ENCODE data around the gene UBAC1.
A peak's percentile ranks its signal among the peaks of the same experiment; 100 is the strongest.
"Not testable (repeated sequence)": the region's sequence is repeated elsewhere in the genome, so short reads cannot be mapped to it uniquely, and the experiment has no call there.

The UBAC1 gene

DNA sequence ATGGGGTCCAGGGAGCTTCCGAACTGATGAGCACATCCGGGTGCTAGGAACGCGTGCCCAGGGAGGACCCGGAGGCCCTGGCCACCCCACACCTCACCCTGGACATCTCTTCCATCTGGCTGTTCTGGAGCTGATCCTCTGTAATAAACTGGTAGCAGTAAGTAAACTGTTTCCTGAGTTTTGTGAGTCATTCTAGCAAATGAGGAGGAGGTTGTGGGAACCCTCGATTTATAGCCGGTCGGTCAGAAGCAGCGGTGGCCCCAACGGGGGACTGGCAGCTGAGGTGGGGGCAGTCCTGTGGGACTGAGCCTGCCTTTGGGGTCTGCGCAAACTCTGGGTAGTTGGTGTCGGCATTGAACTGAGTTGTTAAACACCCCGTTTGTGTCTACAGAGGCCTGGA lies 15.4 kb upstream of the UBAC1 start:
- DNase-seq, result no peak

- DNase-seq, result no peak
Measured at GRCh38 chr9:135975834-135976233, 14.7 kb upstream of the UBAC1 start.

GRCh38 chr9:135974220-135974573 lies 13.0 kb upstream of the UBAC1 start:
- DNase-seq, result no peak

DNA sequence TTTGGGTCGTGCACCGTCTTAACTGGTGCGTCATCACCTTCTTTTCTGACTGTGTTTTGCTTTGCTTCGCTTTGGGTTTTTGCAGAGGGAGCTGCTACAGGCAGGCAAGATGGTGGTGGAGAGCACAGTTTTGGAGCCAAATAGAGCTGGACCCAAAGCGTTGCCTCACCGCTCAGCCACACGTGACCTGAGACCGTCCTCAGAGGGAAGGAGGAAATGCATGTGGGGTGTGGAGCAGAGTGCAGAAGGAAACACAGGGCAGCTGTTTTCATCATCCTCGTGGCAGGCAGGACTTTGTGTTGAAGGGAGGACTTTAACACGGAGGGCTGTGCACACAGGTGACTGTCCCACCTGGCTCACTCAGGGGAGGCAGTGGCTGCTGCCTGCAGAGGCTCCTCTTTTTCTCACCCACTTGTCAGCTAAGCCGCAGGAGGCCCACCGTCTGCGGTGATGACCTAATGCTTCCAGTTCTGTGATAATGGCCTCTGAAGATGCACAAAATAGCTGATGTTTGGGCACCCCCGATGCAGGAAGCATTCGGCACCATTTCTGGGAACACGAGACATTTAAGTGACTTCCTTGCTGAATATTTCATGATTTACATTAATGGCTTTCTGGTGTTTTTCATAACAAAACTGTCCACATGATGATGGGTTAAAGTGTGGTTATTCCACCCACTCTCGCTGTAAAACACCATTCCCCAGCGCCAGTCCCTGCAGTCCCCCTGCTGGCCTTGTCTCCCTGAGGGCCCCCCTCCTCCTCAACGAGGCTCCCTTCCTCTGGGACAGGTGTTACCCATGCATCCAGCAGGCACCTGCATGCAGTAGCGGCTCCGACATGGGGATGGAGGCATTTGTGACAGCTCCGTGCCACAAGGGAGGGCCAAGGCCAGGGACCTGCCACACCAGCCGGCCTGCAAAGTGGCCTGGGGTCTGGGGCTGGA lies 12.4 kb upstream of the UBAC1 start:
- DNase-seq, result no peak

GRCh38 chr9:135971892-135972291 lies 10.7 kb upstream of the UBAC1 start:
- DNase-seq, result peak in 1 of 2 donors; percentile 33

GRCh38 chr9:135971111-135971766 lies 10.1 kb upstream of the UBAC1 start:
- DNase-seq, result no peak

DNA sequence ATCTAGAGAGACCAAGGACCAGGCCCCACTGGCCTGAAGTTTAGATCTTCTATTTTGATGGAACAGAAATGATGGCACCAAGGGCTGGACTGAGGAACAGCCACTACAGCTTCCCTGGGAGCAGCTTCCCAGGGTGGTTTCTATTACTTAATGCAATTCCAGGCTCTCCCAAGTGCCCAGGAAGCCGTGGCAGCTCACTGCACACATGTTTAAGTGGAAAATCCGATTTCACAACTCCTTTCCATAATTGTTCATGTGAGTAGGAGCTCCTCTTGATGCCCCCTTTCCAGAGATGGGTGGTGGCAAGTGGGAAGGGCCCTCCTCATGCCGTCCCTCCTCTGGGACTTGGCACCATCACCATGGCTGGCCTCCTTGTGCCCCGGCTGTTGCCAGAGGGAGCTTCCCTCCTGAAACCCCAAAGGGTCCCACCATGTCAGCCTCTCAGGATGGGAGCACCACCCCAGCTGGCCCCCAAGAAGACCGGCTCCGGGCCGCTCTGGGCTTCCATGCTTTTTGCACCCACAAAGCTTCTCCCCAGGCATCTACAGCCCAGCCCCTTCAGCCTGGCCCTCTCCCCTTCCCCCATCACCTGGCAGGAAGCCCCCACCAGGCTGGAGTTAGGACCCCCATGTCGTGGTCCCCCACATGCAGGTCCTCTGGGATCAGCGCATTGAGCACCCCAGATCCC lies 9.1 kb upstream of the UBAC1 start:
- DNase-seq, result no peak

DNA sequence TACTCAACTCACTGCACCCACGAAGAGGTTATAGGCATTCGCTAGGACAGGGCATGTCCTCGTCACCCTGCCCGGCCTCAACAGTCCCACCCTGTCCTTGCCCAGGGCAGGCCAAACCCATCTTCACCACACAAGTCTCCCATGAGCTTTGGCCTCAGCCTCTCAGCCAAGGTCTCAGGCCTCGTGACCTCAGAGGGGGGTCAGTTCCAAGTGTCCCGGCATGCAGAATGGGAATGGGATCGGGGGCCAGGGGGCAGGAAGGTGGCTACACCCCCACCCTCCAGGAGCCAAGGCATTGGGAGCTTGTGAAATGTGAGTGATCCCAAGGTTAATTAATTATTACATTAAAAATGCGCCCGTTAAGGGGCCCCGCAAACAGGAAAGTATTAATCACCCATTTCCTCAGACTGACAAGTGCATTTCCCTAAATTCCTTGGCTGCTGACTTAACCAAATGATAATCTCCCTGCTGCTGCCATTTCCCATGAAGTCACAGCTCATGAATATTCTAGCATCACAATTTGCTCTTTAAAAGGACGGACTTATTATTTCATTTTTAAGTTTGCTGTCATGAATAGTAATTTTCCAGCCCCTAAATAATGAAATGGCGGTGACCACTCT lies 8.0 kb upstream of the UBAC1 start:
- DNase-seq, result no peak

DNA sequence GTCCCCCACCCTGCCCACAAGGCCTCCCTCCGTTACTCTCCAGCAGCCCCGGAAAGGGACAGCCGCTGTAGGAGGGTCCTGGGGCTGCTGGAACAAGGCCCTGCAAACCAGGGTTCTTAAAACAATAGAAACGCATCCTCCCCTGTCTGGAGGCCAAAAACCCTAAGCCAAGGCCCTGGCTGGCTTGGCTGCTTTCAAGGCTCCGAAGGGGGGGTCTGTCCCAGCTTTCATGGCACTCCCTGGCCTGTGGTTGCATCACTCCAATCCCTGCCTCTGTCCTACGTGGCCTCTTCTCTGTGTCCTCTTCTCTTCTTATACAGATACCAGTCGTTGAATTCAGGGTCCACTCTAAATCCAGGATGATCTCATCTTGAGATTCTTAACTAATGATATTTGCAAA lies 7.4 kb upstream of the UBAC1 start:
- DNase-seq, result no peak

- no peak for DNase-seq
Measured at GRCh38 chr9:135968083-135968476, 6.9 kb upstream of the UBAC1 start.

GRCh38 chr9:135966916-135967260 lies 5.7 kb upstream of the UBAC1 start:
- not testable (repeated sequence) for DNase-seq

DNA sequence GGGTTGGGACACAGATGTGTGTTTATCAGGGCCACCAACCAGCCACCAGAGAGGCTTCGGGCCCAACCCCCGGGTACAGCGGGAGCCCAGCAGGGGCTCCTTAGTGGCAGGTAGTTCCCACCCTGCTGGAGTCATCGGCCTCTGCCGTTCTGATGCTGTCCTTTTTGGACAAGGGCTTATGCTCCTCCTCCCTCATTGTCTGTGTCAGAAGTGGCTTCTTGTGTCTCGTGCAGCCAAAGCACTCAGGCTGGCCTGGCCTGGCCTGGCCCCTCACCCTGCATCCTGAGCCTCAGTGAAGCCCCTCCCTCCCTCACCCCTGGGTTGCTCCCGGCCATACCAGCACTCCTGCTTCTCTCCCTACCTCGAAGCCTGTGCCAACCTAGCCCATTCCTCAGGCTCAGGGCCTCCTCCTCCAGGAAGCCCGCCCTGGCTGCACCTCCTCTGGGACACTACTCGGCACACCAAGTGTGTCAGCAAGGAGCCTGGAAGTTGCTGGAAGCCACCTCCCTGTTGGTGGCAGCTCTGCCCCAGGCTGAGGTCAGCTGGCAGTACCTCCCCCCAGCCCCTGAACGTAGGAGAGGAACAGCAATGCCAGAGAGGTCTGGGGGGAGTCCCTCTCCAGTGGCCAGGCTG lies 4.1 kb upstream of the UBAC1 start:
- DNase-seq, result no peak

DNA sequence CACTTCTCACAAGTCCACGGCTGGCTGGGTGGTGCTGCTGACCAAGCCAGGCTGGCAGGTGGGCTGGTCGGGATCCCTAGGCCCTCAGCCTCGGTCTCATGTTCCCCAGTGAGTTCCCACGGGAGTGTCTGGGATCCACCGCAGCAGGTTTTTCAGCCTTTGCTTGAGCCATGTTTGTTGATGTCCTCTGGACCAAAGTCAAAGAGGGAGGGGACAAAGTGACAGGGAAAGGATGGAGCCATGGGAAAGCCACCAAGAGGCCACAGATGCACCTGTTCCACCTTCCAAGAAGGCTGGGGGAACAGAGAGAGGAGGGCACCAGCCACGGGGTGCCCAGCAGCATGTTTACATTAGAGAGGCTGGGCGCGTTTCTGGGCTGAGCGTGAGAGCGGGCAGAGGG lies 2.8 kb upstream of the UBAC1 start:
- DNase-seq, result no peak

- no peak for DNase-seq
Measured at GRCh38 chr9:135963338-135963737, 2.2 kb upstream of the UBAC1 start.

GRCh38 chr9:135962696-135963307 lies 1.6 kb upstream of the UBAC1 start:
- no peak for DNase-seq

DNA sequence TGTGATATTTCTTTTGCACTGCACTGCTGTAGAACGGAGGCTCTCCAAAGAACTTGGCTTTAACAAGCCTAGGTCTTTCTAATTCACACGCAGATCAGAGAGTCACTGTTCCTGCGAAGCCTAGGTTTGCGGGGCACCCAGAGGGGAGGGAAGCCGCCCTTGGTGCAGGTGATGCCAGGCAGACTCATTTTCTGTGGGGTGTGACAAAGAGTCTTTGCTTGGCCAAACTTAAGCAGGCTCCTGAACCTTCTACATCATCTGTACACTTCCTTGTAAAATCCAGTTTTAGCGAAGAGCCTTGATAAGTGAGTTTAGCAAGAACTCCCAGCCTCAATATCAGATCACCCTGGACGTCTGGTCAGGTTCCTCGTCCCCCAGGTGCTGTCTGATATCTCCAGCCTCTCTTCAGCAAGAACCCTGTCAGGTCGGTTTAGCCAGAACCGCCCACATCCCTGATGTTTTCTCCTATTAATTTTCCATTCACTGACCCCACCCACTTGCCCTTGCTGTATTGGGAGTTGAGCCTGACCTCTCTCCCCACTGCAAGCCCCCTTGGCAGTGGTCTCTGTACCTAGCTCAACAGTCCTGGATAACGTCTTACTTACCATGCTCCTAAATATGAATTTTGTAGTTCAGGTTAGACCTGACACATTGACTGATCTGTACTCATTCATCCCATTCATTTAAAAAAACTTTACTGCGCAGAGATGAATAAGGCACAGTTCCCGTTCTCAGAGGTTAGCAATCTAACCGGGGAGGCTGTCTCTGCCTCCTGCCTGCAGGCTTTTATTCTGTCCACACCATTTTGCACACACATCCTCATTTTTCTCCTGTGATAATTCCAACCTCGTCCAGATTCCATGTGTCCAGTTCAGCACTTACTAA lies 880 bp upstream of the UBAC1 start:
- no peak for DNase-seq

DNA sequence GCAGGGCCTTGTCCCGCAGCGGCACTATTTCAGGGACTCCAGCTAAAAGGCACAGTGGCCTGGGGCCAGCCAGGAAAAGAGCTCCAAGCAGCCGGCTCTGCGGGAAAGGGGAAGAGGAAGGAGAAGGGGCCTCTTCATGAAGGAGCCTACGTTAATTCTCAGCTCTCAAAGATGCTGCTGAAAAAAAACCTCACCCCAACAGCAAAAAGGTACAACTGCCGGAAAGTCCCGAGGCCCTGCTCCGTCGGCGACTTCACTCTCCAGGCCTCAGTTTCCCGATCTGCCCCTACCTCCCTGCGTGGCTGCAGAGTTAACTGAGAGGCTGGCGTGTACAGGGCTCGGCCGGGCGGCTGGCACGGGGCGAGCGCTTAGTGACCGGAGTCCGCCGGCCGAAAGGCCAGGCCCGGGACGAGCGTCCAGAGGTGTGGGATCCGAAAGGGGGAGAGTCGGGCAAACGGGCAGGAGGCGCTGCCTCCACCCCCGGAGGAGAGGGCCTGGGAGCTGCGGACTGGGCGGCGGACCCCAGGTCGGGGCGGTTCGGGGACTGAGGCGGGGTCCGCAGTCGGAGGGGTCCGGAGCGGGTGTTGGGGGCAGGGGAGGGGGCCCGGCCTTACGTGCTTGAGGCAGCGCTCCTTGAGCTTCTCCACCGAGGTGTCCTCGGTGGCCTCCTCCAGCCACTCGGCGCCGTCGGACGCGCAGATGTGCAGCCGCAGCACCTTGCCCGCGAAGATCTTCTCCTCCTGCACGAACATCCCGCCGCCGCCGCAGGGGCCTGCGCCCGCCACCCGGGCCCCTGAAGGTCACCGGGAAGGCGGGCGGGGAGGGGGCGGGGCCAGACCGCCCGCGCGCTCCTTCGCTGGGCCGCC lies 529 bp downstream of the UBAC1 start:
- no peak for DNase-seq

DNA sequence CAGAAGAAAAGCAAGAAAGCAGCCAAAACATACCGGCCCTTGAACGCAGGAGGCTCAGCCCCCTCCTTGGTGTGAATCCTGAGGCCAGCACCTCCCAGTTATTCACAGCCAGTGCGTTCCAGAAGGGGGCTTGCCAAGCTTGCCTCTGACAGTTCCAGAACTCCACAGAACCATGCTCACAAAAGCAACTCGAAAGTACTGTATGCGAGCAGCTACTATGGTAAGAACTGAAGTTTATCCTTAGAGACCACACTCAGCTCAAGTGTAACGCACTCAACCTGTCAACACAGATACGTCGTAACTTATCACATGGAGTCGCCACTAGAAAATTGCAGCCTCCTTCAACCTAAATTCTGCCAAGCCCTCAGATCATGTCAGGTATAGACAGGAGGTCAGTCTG lies 1.4 kb downstream of the UBAC1 start:
- no peak for DNase-seq

DNA sequence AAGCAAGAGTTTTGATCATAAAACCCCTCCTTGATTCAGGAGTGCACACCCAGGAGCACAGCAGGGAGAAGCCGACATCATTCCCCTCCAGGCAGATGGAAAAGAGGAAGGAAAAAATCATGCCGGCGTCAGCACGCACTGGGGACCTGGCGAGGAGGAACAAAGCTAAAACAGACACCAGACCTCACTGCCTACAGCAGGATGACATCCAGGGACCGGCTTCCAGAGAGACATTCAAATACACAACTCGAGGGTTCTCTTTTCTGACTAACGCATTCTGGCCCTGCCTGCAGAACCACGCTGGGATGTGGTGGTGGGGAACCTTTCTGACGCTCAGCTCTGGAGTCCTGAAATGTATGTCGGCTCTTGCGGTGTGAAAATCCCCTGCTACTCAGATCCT lies 2.7 kb downstream of the UBAC1 start:
- DNase-seq, result no peak

GRCh38 chr9:135957431-135957830 lies 3.7 kb downstream of the UBAC1 start:
- DNase-seq, result no peak

DNA sequence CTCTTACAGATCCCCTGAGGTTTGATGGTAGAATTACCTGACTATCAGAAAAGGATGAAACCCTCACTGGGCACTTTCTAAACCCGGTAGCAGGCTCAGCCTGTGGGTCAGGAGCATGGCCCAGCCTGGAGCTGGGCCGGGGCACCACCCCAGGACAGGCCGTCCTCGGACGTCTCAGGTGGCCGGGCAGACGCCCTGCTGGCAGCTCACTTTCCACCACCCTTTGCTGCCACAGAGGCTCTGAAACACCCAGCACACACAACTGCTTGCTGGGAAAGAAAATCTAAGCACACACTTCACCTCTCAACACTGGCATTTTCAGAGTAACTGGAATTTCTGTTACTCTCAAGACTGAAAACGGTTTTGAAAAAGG lies 4.4 kb downstream of the UBAC1 start:
- no peak for DNase-seq
